ENCODE data around the gene RAB3C. TPM values are rescaled to one million over a fixed set of nuclear protein-coding genes. Genes with fewer than 3 reads are reported as not detected.
"Not testable (repeated sequence)": the region's sequence is repeated elsewhere in the genome, so short reads cannot be mapped to it uniquely, and the experiment has no call there.

RAB3C gene
- total RNA-seq, 1 donor from 2014 or later = 0.47 TPM

DNA sequence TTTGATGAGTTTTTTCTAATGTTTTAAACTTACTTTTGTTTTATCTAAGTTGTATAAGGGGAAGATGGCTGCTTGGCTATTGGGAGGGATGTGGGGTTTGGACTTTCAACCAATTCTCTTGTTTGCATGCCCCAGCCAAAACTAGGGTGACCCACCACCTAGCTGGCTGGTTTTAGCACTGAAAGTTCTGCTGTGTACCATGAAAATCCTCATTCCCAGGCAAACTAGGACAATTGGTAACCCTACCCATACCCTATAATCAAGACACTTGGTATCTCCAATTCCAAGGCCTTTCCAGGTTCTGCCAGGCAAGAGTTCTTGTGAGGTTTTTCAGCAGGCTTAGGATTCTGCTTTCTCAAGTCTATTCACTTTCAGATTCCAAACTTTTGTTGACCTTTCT, 13.1 kb downstream of the RAB3C start:
- H3K36me3 Mint-ChIP-seq (ENCODE audit: low read depth) = no peaks in the 10 kb centered on the region
- DNase-seq (no peak), ATAC-seq (ENCODE audit: low read depth) (no peak)
- POLR2A ChIA-PET = no interaction called here
- no peak overlapping the region for H3K27ac Mint-ChIP-seq
- CTCF ChIA-PET = no interaction called here
- TF ChIP-seq, protein P1, sequence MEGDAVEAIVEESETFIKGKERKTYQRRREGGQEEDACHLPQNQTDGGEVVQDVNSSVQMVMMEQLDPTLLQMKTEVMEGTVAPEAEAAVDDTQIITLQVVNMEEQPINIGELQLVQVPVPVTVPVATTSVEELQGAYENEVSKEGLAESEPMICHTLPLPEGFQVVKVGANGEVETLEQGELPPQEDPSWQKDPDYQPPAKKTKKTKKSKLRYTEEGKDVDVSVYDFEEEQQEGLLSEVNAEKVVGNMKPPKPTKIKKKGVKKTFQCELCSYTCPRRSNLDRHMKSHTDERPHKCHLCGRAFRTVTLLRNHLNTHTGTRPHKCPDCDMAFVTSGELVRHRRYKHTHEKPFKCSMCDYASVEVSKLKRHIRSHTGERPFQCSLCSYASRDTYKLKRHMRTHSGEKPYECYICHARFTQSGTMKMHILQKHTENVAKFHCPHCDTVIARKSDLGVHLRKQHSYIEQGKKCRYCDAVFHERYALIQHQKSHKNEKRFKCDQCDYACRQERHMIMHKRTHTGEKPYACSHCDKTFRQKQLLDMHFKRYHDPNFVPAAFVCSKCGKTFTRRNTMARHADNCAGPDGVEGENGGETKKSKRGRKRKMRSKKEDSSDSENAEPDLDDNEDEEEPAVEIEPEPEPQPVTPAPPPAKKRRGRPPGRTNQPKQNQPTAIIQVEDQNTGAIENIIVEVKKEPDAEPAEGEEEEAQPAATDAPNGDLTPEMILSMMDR (IDR thresholded peaks at IDR 0.05) = no peak
- no peaks in the 10 kb centered on the region for H3K9me3 Mint-ChIP-seq
- H3K27me3 Mint-ChIP-seq = peaks cover 3% of the 10 kb centered on the region
- no peak overlapping the region for H3K4me3 Mint-ChIP-seq
- intact Hi-C loops (cut with micrococcal nuclease) = no loop called here
- peaks cover 7% of the 10 kb centered on the region for H3K4me1 Mint-ChIP-seq

DNA sequence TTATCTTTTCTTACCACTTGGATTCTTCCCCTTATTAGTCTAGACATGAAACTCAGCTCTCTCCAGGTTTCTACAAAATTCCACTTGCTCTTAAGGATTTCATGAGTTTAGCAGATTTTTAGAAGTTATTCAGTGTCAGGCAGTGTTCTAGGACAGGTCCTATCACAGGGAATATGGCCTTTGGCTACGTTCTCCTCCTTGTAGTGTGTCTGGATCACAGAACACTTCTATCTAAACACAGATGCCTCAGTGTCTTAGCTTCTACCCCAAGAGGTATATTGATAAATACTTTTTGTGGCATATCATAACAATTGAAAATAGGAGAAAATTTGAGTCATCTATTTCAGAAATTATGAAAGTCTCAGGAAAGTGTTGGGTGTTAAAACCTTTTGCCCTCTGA, 15.6 kb downstream of the RAB3C start:
- no peak for DNase-seq
- ATAC-seq (ENCODE audit: low read depth) = no peak
- no peak overlapping the region for H3K4me3 Mint-ChIP-seq
- intact Hi-C loops (cut with micrococcal nuclease) = no loop called here
- ChIA-PET POLR2A (no interaction called here), CTCF (no interaction called here)
- peaks cover 11% of the 10 kb centered on the region for H3K4me1 Mint-ChIP-seq
- TF ChIP-seq, protein P1 (IDR thresholded peaks at IDR 0.05) = no peak
- peaks cover 3% of the 10 kb centered on the region for H3K27me3 Mint-ChIP-seq
- H3K36me3 Mint-ChIP-seq (ENCODE audit: low read depth) = no peaks in the 10 kb centered on the region
- no peak overlapping the region for H3K27ac Mint-ChIP-seq
- peaks cover 13% of the 10 kb centered on the region for H3K9me3 Mint-ChIP-seq

DNA sequence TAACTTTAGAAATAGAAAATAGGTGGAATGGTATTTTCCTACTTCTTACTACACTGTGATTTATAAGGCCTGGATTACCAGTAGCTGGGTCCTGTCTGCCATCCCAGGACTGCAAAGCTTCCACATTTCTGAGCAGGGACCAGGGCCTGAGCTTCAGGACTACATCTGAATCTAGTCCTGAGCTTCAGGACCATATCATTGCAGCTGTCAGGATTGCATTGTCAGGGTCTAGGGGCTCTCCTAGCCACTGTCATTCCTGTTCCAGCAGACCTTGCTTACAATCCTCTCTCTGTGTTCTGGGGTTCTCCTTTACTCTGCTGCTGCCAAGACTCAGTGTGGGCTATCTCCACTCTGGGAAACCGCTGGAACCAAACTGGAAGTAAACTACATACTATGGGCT, 16.3 kb downstream of the RAB3C start:
- ATAC-seq (ENCODE audit: low read depth) (no peak), DNase-seq (no peak)
- H3K4me1 Mint-ChIP-seq = peaks cover 11% of the 10 kb centered on the region
- H3K9me3 Mint-ChIP-seq = peaks cover 16% of the 10 kb centered on the region
- no peaks in the 10 kb centered on the region for H3K27me3 Mint-ChIP-seq
- intact Hi-C loops (cut with micrococcal nuclease) = no loop called here
- H3K4me3 Mint-ChIP-seq = no peak overlapping the region
- no peak overlapping the region for H3K27ac Mint-ChIP-seq
- ChIA-PET CTCF (no interaction called here), POLR2A (no interaction called here)
- no peaks in the 10 kb centered on the region for H3K36me3 Mint-ChIP-seq (ENCODE audit: low read depth)
- TF ChIP-seq, protein P1 (IDR thresholded peaks at IDR 0.05) = no peak

DNA sequence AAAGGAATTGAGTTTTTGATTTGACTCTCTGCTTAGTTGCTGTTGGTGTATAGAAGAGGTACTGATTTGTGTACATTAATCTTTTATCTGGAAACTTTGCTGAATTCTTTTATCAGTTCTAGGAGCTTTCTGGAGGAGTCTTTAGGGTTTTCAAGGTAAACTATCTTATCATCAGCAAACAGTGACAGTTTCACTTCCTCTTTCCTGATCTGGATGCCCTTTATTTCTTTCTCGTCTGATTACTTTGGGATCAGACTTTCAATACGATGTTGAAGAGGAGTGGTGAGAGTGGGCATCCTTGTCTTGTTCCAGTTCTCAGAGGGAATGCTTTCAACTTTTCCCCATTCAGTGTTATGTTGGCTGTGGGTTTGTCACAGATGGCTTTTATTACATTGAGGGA, 17.7 kb downstream of the RAB3C start:
- peaks cover 16% of the 10 kb centered on the region for H3K9me3 Mint-ChIP-seq
- H3K36me3 Mint-ChIP-seq (ENCODE audit: low read depth); H3K27ac Mint-ChIP-seq; POLR2A ChIA-PET; CTCF ChIA-PET; H3K27me3 Mint-ChIP-seq; ATAC-seq (ENCODE audit: low read depth); DNase-seq; H3K4me3 Mint-ChIP-seq; intact Hi-C loops (cut with micrococcal nuclease): not testable (repeated sequence)
- peaks cover 11% of the 10 kb centered on the region for H3K4me1 Mint-ChIP-seq

DNA sequence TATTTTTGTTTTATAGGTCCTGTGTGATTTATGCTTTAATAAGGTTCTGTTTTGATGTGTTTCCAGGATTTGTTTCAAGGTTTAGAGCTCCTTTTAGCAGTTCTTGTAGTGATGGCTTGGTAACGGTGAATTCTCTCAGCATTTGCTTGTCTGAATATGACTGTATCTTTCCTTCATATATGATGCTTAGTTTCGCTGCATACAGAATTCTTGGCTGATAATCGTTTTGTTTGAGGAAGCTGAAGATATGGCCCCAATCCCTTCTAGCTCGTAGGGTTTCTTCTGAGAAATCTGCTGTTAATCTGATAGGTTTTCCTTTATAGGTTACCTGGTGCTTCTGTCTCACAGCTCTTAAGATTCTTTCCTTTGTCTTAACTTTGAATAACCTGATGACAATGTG, 20.0 kb downstream of the RAB3C start:
- DNase-seq; POLR2A ChIA-PET; ATAC-seq (ENCODE audit: low read depth); intact Hi-C loops (cut with micrococcal nuclease); H3K27me3 Mint-ChIP-seq; CTCF ChIA-PET; H3K4me3 Mint-ChIP-seq; H3K27ac Mint-ChIP-seq; H3K36me3 Mint-ChIP-seq (ENCODE audit: low read depth): not testable (repeated sequence)
- Mint-ChIP-seq H3K9me3 (peaks cover 19% of the 10 kb centered on the region), H3K4me1 (peaks cover 11% of the 10 kb centered on the region)

DNA sequence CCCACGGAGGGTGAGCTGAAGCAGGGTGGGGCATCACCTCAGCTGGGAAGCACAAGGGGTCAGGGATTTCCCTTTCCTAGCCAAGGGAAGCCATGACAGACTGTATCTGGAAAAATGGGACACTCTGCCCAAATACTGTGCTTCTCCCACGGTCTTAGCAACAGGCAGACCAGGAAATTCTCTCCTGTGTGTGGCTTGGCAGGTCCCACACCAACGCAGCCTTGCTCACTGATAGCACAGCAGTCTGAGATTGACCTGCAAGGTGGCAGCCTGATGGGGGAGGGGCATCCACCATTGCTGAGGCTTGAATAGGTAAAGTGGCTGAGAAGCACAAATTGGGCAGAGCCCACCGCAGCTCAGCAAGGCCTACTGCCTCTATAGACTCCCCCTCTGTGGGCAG, 23.2 kb downstream of the RAB3C start:
- TF ChIP-seq, protein P1 (IDR thresholded peaks at IDR 0.05) = no peak
- Mint-ChIP-seq H3K4me3 (no peak overlapping the region), H3K9me3 (peaks cover 29% of the 10 kb centered on the region), H3K27me3 (no peaks in the 10 kb centered on the region), H3K27ac (no peak overlapping the region), H3K36me3 (ENCODE audit: low read depth) (no peaks in the 10 kb centered on the region), H3K4me1 (peaks cover 3% of the 10 kb centered on the region)
- ATAC-seq (ENCODE audit: low read depth) = no peak
- CTCF ChIA-PET = no interaction called here
- intact Hi-C loops (cut with micrococcal nuclease) = no loop called here
- DNase-seq = no peak
- POLR2A ChIA-PET = no interaction called here

Data from activated B cell treated with CpG ODN at 0.5 μM for 24 hours (primary cell).